Measurements from ENCODE around the gene DSCAML1. TPM values are rescaled to one million over a fixed set of nuclear protein-coding genes. Genes with fewer than 3 reads are reported as not detected.

Gene DSCAML1
- total and polyA plus RNA-seq, 10 of the 15 experiments (the other 5 are each of a cell fraction or from before 2014, with no cell fraction given): 0.03 to 0.18 (median 0.06) TPM; not detected in 1

DNA sequence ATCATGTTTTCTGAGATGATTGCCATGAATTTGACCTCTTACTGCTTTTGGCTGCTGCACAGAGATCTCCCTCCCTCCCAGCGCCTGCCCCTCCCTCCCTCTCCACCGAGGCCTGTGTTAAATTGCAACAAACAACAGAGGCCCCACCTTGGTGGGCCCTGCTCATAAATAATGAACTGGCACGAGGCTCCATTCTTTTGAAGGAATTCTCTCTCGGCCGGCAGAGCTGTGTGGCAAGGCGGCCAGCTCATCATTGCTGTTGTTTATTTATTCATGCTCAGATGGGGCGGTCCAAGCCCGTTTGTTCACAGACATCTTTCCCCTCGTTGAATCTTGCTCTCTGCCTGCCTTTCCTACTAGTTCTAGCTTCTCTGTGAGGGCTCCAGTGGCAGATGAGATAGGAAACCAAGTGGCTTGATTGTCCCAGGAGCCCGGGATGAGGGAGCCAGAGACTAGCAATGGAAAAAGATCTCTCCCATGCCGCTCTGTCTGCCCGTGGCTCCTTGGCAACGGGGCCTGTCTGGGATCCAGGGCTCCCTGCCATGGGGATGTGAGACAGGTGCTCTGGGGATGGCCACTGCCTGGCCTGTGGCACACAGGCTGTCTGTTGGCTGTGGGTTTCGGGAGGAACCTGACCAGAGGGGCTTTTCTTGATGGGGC is 192.6 kb downstream of the DSCAML1 start:
- DNase-seq (ENCODE audit: low read depth, low spot score) (no peak), FAIRE-seq (no peak), ATAC-seq (no peak)
- no peak overlapping the region for H2AFZ ChIP-seq (ENCODE audit: control insufficient read depth, low read depth, low read length)
- H3K36me3 ChIP-seq (ENCODE audit: control insufficient read depth in 2 of 2, insufficient read depth in 2 of 2, low read length in 1 of 2): no peaks in the 10 kb centered on the region
- POLR2A ChIA-PET: no interaction called here
- no TSS peak for BruUV-seq (replicated peaks)
- H4K20me1 ChIP-seq (ENCODE audit: control insufficient read depth, insufficient read depth): no peaks in the 10 kb centered on the region
- peaks cover 23% of the 10 kb centered on the region for H3K4me1 ChIP-seq (ENCODE audit: control insufficient read depth, insufficient read depth, low read length)
- RAD21 ChIA-PET (ENCODE audit: unreplicated experiment): interaction anchor here (1.2 kb wide), 1 partner anchor 178 kb away, joined by 3 read pairs; no protein-coding TSS in a partner anchor
- H3K79me2 ChIP-seq (ENCODE audit: control insufficient read depth, insufficient read depth, low read length): no peaks in the 10 kb centered on the region
- H3K4me3 ChIP-seq: no peak overlapping the region
- CTCF ChIA-PET: interaction anchor here (0.6 to 2.0 kb wide), 3 partner anchors 16 to 178 kb away, joined by 3 to 8 read pairs (median 3); no protein-coding TSS in a partner anchor
- intact Hi-C loops (cut with micrococcal nuclease; ENCODE audit: unreplicated experiment) (no loop called here), in situ Hi-C loops (cut with MboI) (no loop called here)
- no peak overlapping the region for H3K9ac ChIP-seq (ENCODE audit: control insufficient read depth, insufficient read depth, low read length)
- WGBS (ENCODE audit: insufficient coverage, insufficient replicate concordance, low lambda C conversion rate, missing lambda C conversion rate): 73% methylated on average over 12 of the region's 14 CpGs
- H3K9me3 ChIP-seq (replicated peaks; ENCODE audit: control insufficient read depth, insufficient read depth, low read length): no peaks in the 10 kb centered on the region
- H3K4me2 ChIP-seq (ENCODE audit: control insufficient read depth, insufficient read depth): no peak overlapping the region
- no peaks in the 10 kb centered on the region; a peak in 2 of 4 replicates for H3K27me3 ChIP-seq (replicated peaks in 1 of 2; ENCODE audit: control insufficient read depth in 2 of 2, insufficient read depth in 2 of 2, low read length in 1 of 2)
- no peak overlapping the region for H3K27ac ChIP-seq (ENCODE audit: control insufficient read depth, insufficient read depth)
- SMC1A ChIA-PET (ENCODE audit: uncharacterized antibody, unreplicated experiment): interaction anchor here (0.9 kb wide), 1 partner anchor 13 kb away, joined by 3 read pairs; no protein-coding TSS in a partner anchor
- no peak for TF ChIP-seq BMI1 (IDR thresholded peaks at IDR 0.05; ENCODE audit: borderline replicate concordance)
- no peak for TF ChIP-seq YBX1 (IDR thresholded peaks at IDR 0.05)
- TF ChIP-seq TBL1XR1 (IDR thresholded peaks at IDR 0.05; ENCODE audit: low read depth, low read length): no peak
- TF ChIP-seq, protein P1, sequence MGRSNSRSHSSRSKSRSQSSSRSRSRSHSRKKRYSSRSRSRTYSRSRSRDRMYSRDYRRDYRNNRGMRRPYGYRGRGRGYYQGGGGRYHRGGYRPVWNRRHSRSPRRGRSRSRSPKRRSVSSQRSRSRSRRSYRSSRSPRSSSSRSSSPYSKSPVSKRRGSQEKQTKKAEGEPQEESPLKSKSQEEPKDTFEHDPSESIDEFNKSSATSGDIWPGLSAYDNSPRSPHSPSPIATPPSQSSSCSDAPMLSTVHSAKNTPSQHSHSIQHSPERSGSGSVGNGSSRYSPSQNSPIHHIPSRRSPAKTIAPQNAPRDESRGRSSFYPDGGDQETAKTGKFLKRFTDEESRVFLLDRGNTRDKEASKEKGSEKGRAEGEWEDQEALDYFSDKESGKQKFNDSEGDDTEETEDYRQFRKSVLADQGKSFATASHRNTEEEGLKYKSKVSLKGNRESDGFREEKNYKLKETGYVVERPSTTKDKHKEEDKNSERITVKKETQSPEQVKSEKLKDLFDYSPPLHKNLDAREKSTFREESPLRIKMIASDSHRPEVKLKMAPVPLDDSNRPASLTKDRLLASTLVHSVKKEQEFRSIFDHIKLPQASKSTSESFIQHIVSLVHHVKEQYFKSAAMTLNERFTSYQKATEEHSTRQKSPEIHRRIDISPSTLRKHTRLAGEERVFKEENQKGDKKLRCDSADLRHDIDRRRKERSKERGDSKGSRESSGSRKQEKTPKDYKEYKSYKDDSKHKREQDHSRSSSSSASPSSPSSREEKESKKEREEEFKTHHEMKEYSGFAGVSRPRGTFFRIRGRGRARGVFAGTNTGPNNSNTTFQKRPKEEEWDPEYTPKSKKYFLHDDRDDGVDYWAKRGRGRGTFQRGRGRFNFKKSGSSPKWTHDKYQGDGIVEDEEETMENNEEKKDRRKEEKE (IDR thresholded peaks at IDR 0.05): no peak
- TF ChIP-seq RUNX3 (IDR thresholded peaks at IDR 0.05; ENCODE audit: low read length): no peak
- TF ChIP-seq, protein P2, sequence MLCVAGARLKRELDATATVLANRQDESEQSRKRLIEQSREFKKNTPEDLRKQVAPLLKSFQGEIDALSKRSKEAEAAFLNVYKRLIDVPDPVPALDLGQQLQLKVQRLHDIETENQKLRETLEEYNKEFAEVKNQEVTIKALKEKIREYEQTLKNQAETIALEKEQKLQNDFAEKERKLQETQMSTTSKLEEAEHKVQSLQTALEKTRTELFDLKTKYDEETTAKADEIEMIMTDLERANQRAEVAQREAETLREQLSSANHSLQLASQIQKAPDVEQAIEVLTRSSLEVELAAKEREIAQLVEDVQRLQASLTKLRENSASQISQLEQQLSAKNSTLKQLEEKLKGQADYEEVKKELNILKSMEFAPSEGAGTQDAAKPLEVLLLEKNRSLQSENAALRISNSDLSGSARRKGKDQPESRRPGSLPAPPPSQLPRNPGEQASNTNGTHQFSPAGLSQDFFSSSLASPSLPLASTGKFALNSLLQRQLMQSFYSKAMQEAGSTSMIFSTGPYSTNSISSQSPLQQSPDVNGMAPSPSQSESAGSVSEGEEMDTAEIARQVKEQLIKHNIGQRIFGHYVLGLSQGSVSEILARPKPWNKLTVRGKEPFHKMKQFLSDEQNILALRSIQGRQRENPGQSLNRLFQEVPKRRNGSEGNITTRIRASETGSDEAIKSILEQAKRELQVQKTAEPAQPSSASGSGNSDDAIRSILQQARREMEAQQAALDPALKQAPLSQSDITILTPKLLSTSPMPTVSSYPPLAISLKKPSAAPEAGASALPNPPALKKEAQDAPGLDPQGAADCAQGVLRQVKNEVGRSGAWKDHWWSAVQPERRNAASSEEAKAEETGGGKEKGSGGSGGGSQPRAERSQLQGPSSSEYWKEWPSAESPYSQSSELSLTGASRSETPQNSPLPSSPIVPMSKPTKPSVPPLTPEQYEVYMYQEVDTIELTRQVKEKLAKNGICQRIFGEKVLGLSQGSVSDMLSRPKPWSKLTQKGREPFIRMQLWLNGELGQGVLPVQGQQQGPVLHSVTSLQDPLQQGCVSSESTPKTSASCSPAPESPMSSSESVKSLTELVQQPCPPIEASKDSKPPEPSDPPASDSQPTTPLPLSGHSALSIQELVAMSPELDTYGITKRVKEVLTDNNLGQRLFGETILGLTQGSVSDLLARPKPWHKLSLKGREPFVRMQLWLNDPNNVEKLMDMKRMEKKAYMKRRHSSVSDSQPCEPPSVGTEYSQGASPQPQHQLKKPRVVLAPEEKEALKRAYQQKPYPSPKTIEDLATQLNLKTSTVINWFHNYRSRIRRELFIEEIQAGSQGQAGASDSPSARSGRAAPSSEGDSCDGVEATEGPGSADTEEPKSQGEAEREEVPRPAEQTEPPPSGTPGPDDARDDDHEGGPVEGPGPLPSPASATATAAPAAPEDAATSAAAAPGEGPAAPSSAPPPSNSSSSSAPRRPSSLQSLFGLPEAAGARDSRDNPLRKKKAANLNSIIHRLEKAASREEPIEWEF (IDR thresholded peaks at IDR 0.05; ENCODE audit: insufficient replicate concordance, low read depth, low read length): no peak
- no peak for TF ChIP-seq HDAC2 (IDR thresholded peaks at IDR 0.05)
- TF ChIP-seq, protein P3, sequence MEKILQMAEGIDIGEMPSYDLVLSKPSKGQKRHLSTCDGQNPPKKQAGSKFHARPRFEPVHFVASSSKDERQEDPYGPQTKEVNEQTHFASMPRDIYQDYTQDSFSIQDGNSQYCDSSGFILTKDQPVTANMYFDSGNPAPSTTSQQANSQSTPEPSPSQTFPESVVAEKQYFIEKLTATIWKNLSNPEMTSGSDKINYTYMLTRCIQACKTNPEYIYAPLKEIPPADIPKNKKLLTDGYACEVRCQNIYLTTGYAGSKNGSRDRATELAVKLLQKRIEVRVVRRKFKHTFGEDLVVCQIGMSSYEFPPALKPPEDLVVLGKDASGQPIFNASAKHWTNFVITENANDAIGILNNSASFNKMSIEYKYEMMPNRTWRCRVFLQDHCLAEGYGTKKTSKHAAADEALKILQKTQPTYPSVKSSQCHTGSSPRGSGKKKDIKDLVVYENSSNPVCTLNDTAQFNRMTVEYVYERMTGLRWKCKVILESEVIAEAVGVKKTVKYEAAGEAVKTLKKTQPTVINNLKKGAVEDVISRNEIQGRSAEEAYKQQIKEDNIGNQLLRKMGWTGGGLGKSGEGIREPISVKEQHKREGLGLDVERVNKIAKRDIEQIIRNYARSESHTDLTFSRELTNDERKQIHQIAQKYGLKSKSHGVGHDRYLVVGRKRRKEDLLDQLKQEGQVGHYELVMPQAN (conservative IDR thresholded peaks at IDR 0.05): no peak
- no peak for TF ChIP-seq SUPT20H (IDR thresholded peaks at IDR 0.05; ENCODE audit: borderline replicate concordance, control insufficient read depth, low read depth, low read length)
- TF ChIP-seq, protein P4, sequence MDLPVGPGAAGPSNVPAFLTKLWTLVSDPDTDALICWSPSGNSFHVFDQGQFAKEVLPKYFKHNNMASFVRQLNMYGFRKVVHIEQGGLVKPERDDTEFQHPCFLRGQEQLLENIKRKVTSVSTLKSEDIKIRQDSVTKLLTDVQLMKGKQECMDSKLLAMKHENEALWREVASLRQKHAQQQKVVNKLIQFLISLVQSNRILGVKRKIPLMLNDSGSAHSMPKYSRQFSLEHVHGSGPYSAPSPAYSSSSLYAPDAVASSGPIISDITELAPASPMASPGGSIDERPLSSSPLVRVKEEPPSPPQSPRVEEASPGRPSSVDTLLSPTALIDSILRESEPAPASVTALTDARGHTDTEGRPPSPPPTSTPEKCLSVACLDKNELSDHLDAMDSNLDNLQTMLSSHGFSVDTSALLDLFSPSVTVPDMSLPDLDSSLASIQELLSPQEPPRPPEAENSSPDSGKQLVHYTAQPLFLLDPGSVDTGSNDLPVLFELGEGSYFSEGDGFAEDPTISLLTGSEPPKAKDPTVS (IDR thresholded peaks at IDR 0.05; ENCODE audit: low read depth, low read length): no peak
- TF ChIP-seq BHLHE40 (IDR thresholded peaks at IDR 0.05; ENCODE audit: borderline replicate concordance in 1 of 2, low read depth in 2 of 2, low read length in 1 of 2): no peak

Data from GM12878 (cell line).